Hepatocyte (in vitro differentiated cells): ENCODE data around the gene ZMIZ1. TPM values are rescaled to one million over a fixed set of nuclear protein-coding genes. Genes with fewer than 3 reads are reported as not detected.

ENCODE experiments used
- DNase-seq: peaks from one replicate; pipeline ENCODE4 v3.0.0-alpha.2; 2016; ENCODE audit warnings: low spot score
- H2AFZ ChIP-seq: fragments of 200-600 bp; sonication (generic); 2 replicates; pipeline ENCODE4 v1.6.0; 2016; ENCODE audit warnings: antibody characterized with exemption, mild to moderate bottlenecking
- H3K27ac ChIP-seq: fragments of 200-600 bp; sonication (generic); 2 replicates; pipeline ENCODE4 v1.5.1; 2016; ENCODE audit warnings: mild to moderate bottlenecking
- H3K27me3 ChIP-seq: fragments of 200-600 bp; sonication (generic); 2 replicates; pipeline ENCODE4 v1.6.1; 2016
- H3K36me3 ChIP-seq: fragments of 200-600 bp; sonication (generic); replicated peaks from 2 replicates; pipeline ENCODE4 v1.5.1; 2016; ENCODE audit warnings: low read depth; ENCODE audit not compliant: insufficient read depth
- H3K4me1 ChIP-seq: fragments of 200-600 bp; sonication (generic); 2 replicates; pipeline ENCODE4 v1.5.1; 2016; ENCODE audit warnings: mild to moderate bottlenecking, moderate library complexity; ENCODE audit not compliant: insufficient read depth
- H3K4me2 ChIP-seq: fragments of 200-600 bp; sonication (generic); 2 replicates; pipeline ENCODE4 v1.6.0; 2016
- H3K4me3 ChIP-seq: fragments of 200-600 bp; sonication (generic); 2 replicates; pipeline ENCODE4 v1.5.1; 2016; ENCODE audit warnings: mild to moderate bottlenecking
- H3K79me2 ChIP-seq: fragments of 200-600 bp; sonication (generic); 2 replicates; pipeline ENCODE4 v1.6.0; 2017; ENCODE audit warnings: mild to moderate bottlenecking
- H3K9me2 ChIP-seq: fragments of 200-600 bp; sonication (generic); replicated peaks from 2 replicates; pipeline ENCODE4 v1.6.0; 2017; ENCODE audit warnings: mild to moderate bottlenecking; ENCODE audit not compliant: insufficient read depth
- H3K9me3 ChIP-seq: fragments of 200-600 bp; sonication (generic); 2 replicates; pipeline ENCODE4 v1.5.1; 2016; ENCODE audit warnings: low read depth, mild to moderate bottlenecking
- H4K20me1 ChIP-seq: fragments of 200-600 bp; sonication (generic); 2 replicates; pipeline ENCODE4 v1.6.0; 2016; ENCODE audit warnings: mild to moderate bottlenecking; ENCODE audit not compliant: insufficient read depth, poor library complexity, severe bottlenecking
- CTCF ChIP-seq: fragments of 200-600 bp; sonication (generic); IDR thresholded peaks from 2 replicates; pipeline ENCODE4 v1.5.1; 2016; ENCODE audit warnings: antibody characterized with exemption, mild to moderate bottlenecking; ENCODE audit not compliant: poor library complexity
- EZH2 ChIP-seq: fragments of 200-600 bp; sonication (generic); IDR thresholded peaks from 2 replicates; pipeline ENCODE4 v1.6.1; 2016; ENCODE audit warnings: antibody characterized with exemption, mild to moderate bottlenecking, borderline replicate concordance
- EZH2phosphoT487 ChIP-seq: fragments of 200-600 bp; sonication (generic); IDR thresholded peaks from one replicate; pipeline ENCODE4 v1.6.1; 2018; ENCODE audit warnings: antibody characterized with exemption, mild to moderate bottlenecking, low read depth, moderate library complexity; ENCODE audit not compliant: unreplicated experiment, severe bottlenecking
- WGBS: methylation state at CpG from one replicate; pipeline ENCODE4 v1.1.6; 2016; ENCODE audit warnings: low lambda C conversion rate; ENCODE audit errors: missing lambda C conversion rate; 5-methylcytosine and 5-hydroxymethylcytosine counted together
- polyA plus RNA-seq: library from polyadenylated mRNA; unstranded; fragments of >200 nt; fragmentation: Nextera tagmentation; extraction: Ambion mirVana; gene quantifications from 2 replicates; pipeline ENCODE4 v1.2.1, GENCODE V29; 2016
- total RNA-seq: library from RNA; depleted of rRNA; stranded (reverse); fragments of >200 nt; gene quantifications from 2 replicates; pipeline ENCODE4 v1.2.3, GENCODE V29; 2014

ZMIZ1 gene
- total and polyA plus RNA-seq, 2 experiments from 2014 or later = 30.9 to 32.4 TPM

GRCh38 chr10:79352035-79352877, 283.5 kb downstream of the ZMIZ1 start:
- Histone ChIP-seq H3K9me2 (no peaks in the 10 kb centered on the region), H4K20me1 (peaks cover 4% of the 10 kb centered on the region), H3K79me2 (peaks cover 22% of the 10 kb centered on the region), H3K4me1 (peaks cover 12% of the 10 kb centered on the region), H3K9me3 (no peaks in the 10 kb centered on the region), H3K36me3 (no peaks in the 10 kb centered on the region), H3K4me2 (no peak overlapping the region), H3K27me3 (no peaks in the 10 kb centered on the region), H3K27ac (no peak overlapping the region), H2AFZ (no peak overlapping the region), H3K4me3 (no peak overlapping the region)
- DNase-seq = no peak
- 95% methylated on average over 11 of the region's 11 CpGs for WGBS
- TF ChIP-seq CTCF (no peak), EZH2phosphoT487 (no peak), EZH2 (no peak)

GRCh38 chr10:79353000-79353406, 284.2 kb downstream of the ZMIZ1 start:
- no peaks in the 10 kb centered on the region for H3K9me3 ChIP-seq
- H3K27me3 ChIP-seq = no peaks in the 10 kb centered on the region
- peaks cover 16% of the 10 kb centered on the region for H3K79me2 ChIP-seq
- 94% methylated on average over 8 of the region's 8 CpGs for WGBS
- H3K4me3 ChIP-seq = no peak overlapping the region
- H3K27ac ChIP-seq = no peak overlapping the region
- no peak overlapping the region for H2AFZ ChIP-seq
- peaks cover 4% of the 10 kb centered on the region for H4K20me1 ChIP-seq
- H3K36me3 ChIP-seq = no peaks in the 10 kb centered on the region
- TF ChIP-seq CTCF (no peak), EZH2phosphoT487 (no peak), EZH2 (no peak)
- DNase-seq = no peak
- H3K4me2 ChIP-seq = no peak overlapping the region
- no peaks in the 10 kb centered on the region for H3K9me2 ChIP-seq
- peaks cover 9% of the 10 kb centered on the region for H3K4me1 ChIP-seq

GRCh38 chr10:79353726-79354125, 285.0 kb downstream of the ZMIZ1 start:
- TF ChIP-seq CTCF = no peak
- no peak overlapping the region for H3K4me3 ChIP-seq
- DNase-seq = no peak
- 97% methylated on average over 11 of the region's 11 CpGs for WGBS
- H3K79me2 ChIP-seq = peaks cover 9% of the 10 kb centered on the region
- H2AFZ ChIP-seq = no peak overlapping the region
- H4K20me1 ChIP-seq = no peaks in the 10 kb centered on the region
- H3K9me3 ChIP-seq = no peaks in the 10 kb centered on the region
- H3K9me2 ChIP-seq = no peaks in the 10 kb centered on the region
- no peaks in the 10 kb centered on the region for H3K36me3 ChIP-seq
- H3K27me3 ChIP-seq = no peaks in the 10 kb centered on the region
- H3K27ac ChIP-seq = no peak overlapping the region
- peaks cover 2% of the 10 kb centered on the region for H3K4me1 ChIP-seq
- H3K4me2 ChIP-seq = no peak overlapping the region
